Thoracic aorta (tissue), 2 donors: ENCODE measurements around the gene PPP3CA. TPM values are rescaled to one million over a fixed set of nuclear protein-coding genes. Genes with fewer than 3 reads are reported as not detected.

Source experiments
- ATAC-seq: fragments of 150-250 bp; one replicate; pipeline ENCODE4 v1.8.0; 2017; ENCODE audit warnings: low read depth; ENCODE audit not compliant: insufficient number of reproducible peaks, low FRiP score
- DNase-seq: peaks from one replicate; pipeline ENCODE4 v3.0.0-alpha.2; 2020; ENCODE audit warnings: low spot score
- H3K27ac ChIP-seq, 2 donors: fragments of 200-600 bp; sonication (generic); 1 replicate in 1 of 2; 2 replicates in 1 of 2; pipeline ENCODE4 v1.5.1; 2016; ENCODE audit warnings: mild to moderate bottlenecking in 2 of 2, moderate library complexity in 2 of 2
- H3K27me3 ChIP-seq: fragments of 200-600 bp; sonication (generic); replicated peaks from 2 replicates; pipeline ENCODE4 v1.6.0; 2016; ENCODE audit warnings: mild to moderate bottlenecking; ENCODE audit not compliant: insufficient read depth
- H3K36me3 ChIP-seq: fragments of 200-600 bp; sonication (generic); one replicate; pipeline ENCODE4 v1.5.1; 2016
- H3K4me1 ChIP-seq, 2 donors: fragments of 200-600 bp; sonication (generic); 1 replicate in 1 of 2; 2 replicates in 1 of 2; pipeline versions ENCODE4 v1.5.1 to v1.6.0; 2016; ENCODE audit warnings: low read depth in 2 of 2, mild to moderate bottlenecking in 1 of 2; ENCODE audit not compliant: control insufficient read depth in 1 of 2
- H3K4me3 ChIP-seq: fragments of 200-600 bp; sonication (generic); 2 replicates; pipeline ENCODE4 v1.5.1; 2016; ENCODE audit warnings: mild to moderate bottlenecking
- H3K9me3 ChIP-seq: fragments of 200-600 bp; sonication (generic); 2 replicates; pipeline ENCODE4 v1.5.1; 2016
- total RNA-seq, 2 donors: library from RNA; depleted of rRNA; stranded (reverse); fragments of >200 nt; gene quantifications; one replicate each; pipeline versions ENCODE4 v1.1.0 to v1.2.3, GENCODE V29; 2016
- TF ChIP-seq, protein P1 (sequence below): fragments of 200-600 bp; sonication (generic); IDR thresholded peaks from one replicate; pipeline ENCODE4 v1.5.1; 2019; ENCODE audit warnings: antibody characterized with exemption

The PPP3CA gene
- total RNA-seq, 2 donors from 2014 or later: 21.9 to 43.2 TPM

GRCh38 chr4:101064541-101065180, 282.7 kb downstream of the PPP3CA start:
- ATAC-seq (no peak), DNase-seq (no peak)
- Histone ChIP-seq H3K4me1 (peaks cover 0 to 6% of the 10 kb centered on the region in 2 donors), H3K36me3 (no peaks in the 10 kb centered on the region), H3K27ac (no peak overlapping the region), H3K4me3 (no peak overlapping the region), H3K27me3 (no peaks in the 10 kb centered on the region), H3K9me3 (no peaks in the 10 kb centered on the region)
- TF ChIP-seq, protein P1, sequence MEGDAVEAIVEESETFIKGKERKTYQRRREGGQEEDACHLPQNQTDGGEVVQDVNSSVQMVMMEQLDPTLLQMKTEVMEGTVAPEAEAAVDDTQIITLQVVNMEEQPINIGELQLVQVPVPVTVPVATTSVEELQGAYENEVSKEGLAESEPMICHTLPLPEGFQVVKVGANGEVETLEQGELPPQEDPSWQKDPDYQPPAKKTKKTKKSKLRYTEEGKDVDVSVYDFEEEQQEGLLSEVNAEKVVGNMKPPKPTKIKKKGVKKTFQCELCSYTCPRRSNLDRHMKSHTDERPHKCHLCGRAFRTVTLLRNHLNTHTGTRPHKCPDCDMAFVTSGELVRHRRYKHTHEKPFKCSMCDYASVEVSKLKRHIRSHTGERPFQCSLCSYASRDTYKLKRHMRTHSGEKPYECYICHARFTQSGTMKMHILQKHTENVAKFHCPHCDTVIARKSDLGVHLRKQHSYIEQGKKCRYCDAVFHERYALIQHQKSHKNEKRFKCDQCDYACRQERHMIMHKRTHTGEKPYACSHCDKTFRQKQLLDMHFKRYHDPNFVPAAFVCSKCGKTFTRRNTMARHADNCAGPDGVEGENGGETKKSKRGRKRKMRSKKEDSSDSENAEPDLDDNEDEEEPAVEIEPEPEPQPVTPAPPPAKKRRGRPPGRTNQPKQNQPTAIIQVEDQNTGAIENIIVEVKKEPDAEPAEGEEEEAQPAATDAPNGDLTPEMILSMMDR: no peak

- Histone ChIP-seq H3K36me3 (no peaks in the 10 kb centered on the region), H3K9me3 (no peaks in the 10 kb centered on the region), H3K4me1 (peaks cover 0 to 2% of the 10 kb centered on the region in 2 donors), H3K4me3 (no peak overlapping the region), H3K27me3 (no peaks in the 10 kb centered on the region), H3K27ac (no peak overlapping the region)
- TF ChIP-seq, protein P1: no peak
- no peak for ATAC-seq
- no peak for DNase-seq
These were observed 291.9 kb downstream of the PPP3CA start for GRCh38 chr4:101055392-101055791.

DNA sequence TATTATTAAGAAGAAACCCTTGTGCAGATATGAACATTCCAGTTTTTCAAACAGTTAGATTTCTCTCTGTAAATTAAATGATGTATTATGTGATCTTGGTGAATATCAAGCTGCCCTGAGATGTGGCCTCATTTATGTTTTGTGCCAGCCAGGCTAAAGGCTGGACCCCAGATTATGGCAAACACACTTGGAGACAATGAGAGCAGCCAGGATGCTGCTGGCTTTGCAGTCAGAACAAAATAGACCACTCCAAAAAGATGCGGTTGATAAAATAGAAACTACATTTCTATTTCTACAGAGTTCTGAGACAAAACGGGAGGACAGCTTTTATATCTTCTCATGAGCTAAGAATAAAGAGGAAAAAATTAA, 296.5 kb downstream of the PPP3CA start:
- Histone ChIP-seq H3K27me3 (no peaks in the 10 kb centered on the region), H3K27ac (no peak overlapping the region), H3K36me3 (no peaks in the 10 kb centered on the region), H3K4me1 (peaks cover 0 to 2% of the 10 kb centered on the region in 2 donors), H3K9me3 (no peaks in the 10 kb centered on the region), H3K4me3 (no peak overlapping the region)
- TF ChIP-seq, protein P1: no peak
- ATAC-seq (no peak), DNase-seq (no peak)

- H3K4me1 ChIP-seq: peaks cover 0 to 2% of the 10 kb centered on the region in 2 donors
- no peak overlapping the region for H3K4me3 ChIP-seq
- TF ChIP-seq, protein P1: no peak
These were observed 297.1 kb downstream of the PPP3CA start for GRCh38 chr4:101050088-101050836.

GRCh38 chr4:101049549-101050001, 297.8 kb downstream of the PPP3CA start:
- DNase-seq: no peak
- no peaks in the 10 kb centered on the region for H3K27me3 ChIP-seq
- H3K9me3 ChIP-seq: no peaks in the 10 kb centered on the region
- H3K4me1 ChIP-seq: peaks cover 0 to 2% of the 10 kb centered on the region in 2 donors
- H3K4me3 ChIP-seq: no peak overlapping the region
- no peaks in the 10 kb centered on the region for H3K36me3 ChIP-seq
- TF ChIP-seq, protein P1: no peak
- ATAC-seq: no peak
- H3K27ac ChIP-seq: no peak overlapping the region

More at GRCh38 chr4:101050088-101050836, 297.1 kb downstream of the PPP3CA start:
- no peak for DNase-seq
- H3K27me3 ChIP-seq: no peaks in the 10 kb centered on the region
- H3K36me3 ChIP-seq: no peaks in the 10 kb centered on the region
- H3K9me3 ChIP-seq: no peaks in the 10 kb centered on the region
- H3K27ac ChIP-seq: no peak overlapping the region
- no peak for ATAC-seq
